Esophagus muscularis mucosa (tissue), 4 donors: ENCODE data around the gene C5AR2.
"Not testable (repeated sequence)": the region's sequence is repeated elsewhere in the genome, so short reads cannot be mapped to it uniquely, and the experiment has no call there.

ENCODE experiments used
- CTCF ChIP-seq, 3 experiments: fragments of 200-600 bp in 2 of 3; fragments of 450-650 bp in 1 of 3; sonication (generic) in 2 of 3; IDR thresholded peaks; one replicate each; pipeline ENCODE4 v1.5.1; 2017 to 2019; ENCODE audit warnings: antibody characterized with exemption in 3 of 3, mild to moderate bottlenecking in 2 of 3, moderate library complexity in 1 of 3
- EP300 ChIP-seq: sonication (generic); formaldehyde crosslinking; IDR thresholded peaks from one replicate; pipeline ENCODE4 v1.6.1; 2017; ENCODE audit warnings: antibody characterized with exemption
- POLR2A ChIP-seq: fragments of 450-650 bp; IDR thresholded peaks from one replicate; pipeline ENCODE4 v1.6.1; 2017; ENCODE audit warnings: antibody characterized with exemption, moderate library complexity, mild to moderate bottlenecking, low read depth
- POLR2AphosphoS5 ChIP-seq, 2 donors: sonication (generic); formaldehyde crosslinking; IDR thresholded peaks; one replicate each; pipeline ENCODE4 v1.6.1; 2017; ENCODE audit warnings: antibody characterized with exemption in 2 of 2

GRCh38 chr19:47384533-47384932, 52.6 kb downstream of the C5AR2 start:
- not testable (repeated sequence) for TF ChIP-seq CTCF (IDR thresholded peaks at IDR 0.05); EP300; POLR2AphosphoS5 (IDR thresholded peaks at IDR 0.05); POLR2A
